CD14-positive monocyte (primary cell): Measurements from ENCODE around the gene ZNF415. TPM values are rescaled to one million over a fixed set of nuclear protein-coding genes. Genes with fewer than 3 reads are reported as not detected.

Experiments used
- DNase-seq, 3 donors: peaks; one replicate each; pipeline ENCODE4 v3.0.0-alpha.2; 2011 to 2022
- H2AFZ ChIP-seq: 2 replicates; pipeline ENCODE4 v1.6.0; 2012; ENCODE audit warnings: mild to moderate bottlenecking, low read depth, low read length, inconsistent platforms; ENCODE audit not compliant: insufficient read depth, poor library complexity, severe bottlenecking
- H3K27ac ChIP-seq, 2 donors: 1 replicate in 1 of 2; 2 replicates in 1 of 2; pipeline ENCODE4 v1.5.1; 2012 to 2013; ENCODE audit warnings: low read length in 2 of 2, control low read depth in 1 of 2, inconsistent platforms in 1 of 2, low read depth in 1 of 2, mild to moderate bottlenecking in 1 of 2
- H3K27me3 ChIP-seq, 2 donors: one replicate each; pipeline versions ENCODE4 v1.6.0 to v1.6.1; 2011 to 2013; ENCODE audit warnings: low read length in 2 of 2; ENCODE audit not compliant: control insufficient read depth in 2 of 2, insufficient read depth in 2 of 2
- H3K36me3 ChIP-seq, 2 donors: replicated peaks in 1 of 2; 1 replicate in 1 of 2; 2 replicates in 1 of 2; pipeline versions ENCODE4 v1.5.1 to v1.6.1; 2012 to 2013; ENCODE audit warnings: low read length in 2 of 2, control low read depth in 1 of 2, inconsistent platforms in 1 of 2, mild to moderate bottlenecking in 1 of 2; ENCODE audit not compliant: insufficient read depth in 2 of 2, control insufficient read depth in 1 of 2
- H3K4me1 ChIP-seq, 2 donors: 1 replicate in 1 of 2; 2 replicates in 1 of 2; pipeline versions ENCODE4 v1.5.1 to v1.6.1; 2012 to 2013; ENCODE audit warnings: low read length in 2 of 2, control low read depth in 1 of 2, inconsistent platforms in 1 of 2, mild to moderate bottlenecking in 1 of 2, moderate library complexity in 1 of 2; ENCODE audit not compliant: insufficient read depth in 2 of 2, control insufficient read depth in 1 of 2
- H3K4me2 ChIP-seq: replicated peaks from 2 replicates; pipeline ENCODE3; 2012; ENCODE audit warnings: low read length, moderate library complexity, mild to moderate bottlenecking; ENCODE audit not compliant: poor library complexity, severe bottlenecking; ENCODE audit errors: extremely low read depth
- H3K4me3 ChIP-seq, 3 experiments: fragments of 200-600 bp in 1 of 3; sonication (generic) in 1 of 3; replicated peaks in 1 of 3; 1 replicate in 2 of 3; 2 replicates in 1 of 3; pipeline ENCODE4 v1.5.1; 2011 to 2013; ENCODE audit warnings: low read length in 3 of 3, mild to moderate bottlenecking in 3 of 3, control low read depth in 2 of 3, low read depth in 2 of 3, inconsistent platforms in 1 of 3, moderate library complexity in 1 of 3
- H3K79me2 ChIP-seq: 2 replicates; pipeline ENCODE4 v1.6.0; 2012; ENCODE audit warnings: mild to moderate bottlenecking, control low read depth, inconsistent platforms, low read length, moderate library complexity; ENCODE audit not compliant: insufficient read depth
- H3K9ac ChIP-seq: 2 replicates; pipeline ENCODE4 v1.6.0; 2017; ENCODE audit warnings: low read length, mild to moderate bottlenecking; ENCODE audit not compliant: insufficient read depth, poor library complexity, severe bottlenecking
- H3K9me3 ChIP-seq, 2 donors: replicated peaks in 1 of 2; 1 replicate in 1 of 2; 2 replicates in 1 of 2; pipeline versions ENCODE4 v1.5.1 to v1.6.1; 2012 to 2013; ENCODE audit warnings: low read length in 2 of 2, control low read depth in 1 of 2; ENCODE audit not compliant: control insufficient read depth in 1 of 2, insufficient read depth in 1 of 2
- H4K20me1 ChIP-seq: 2 replicates; pipeline ENCODE4 v1.6.0; 2012; ENCODE audit warnings: mild to moderate bottlenecking, low read length, control low read depth, moderate library complexity; ENCODE audit not compliant: insufficient read depth
- H3K27ac Mint-ChIP-seq, 7 donors: one replicate each; pipeline ENCODE4 v1.8.0; 2020; ENCODE audit warnings: mild to moderate bottlenecking in 7 of 7, mixed read lengths in 7 of 7, moderate library complexity in 6 of 7, inconsistent platforms in 2 of 7
- H3K27me3 Mint-ChIP-seq, 3 donors: one replicate each; pipeline ENCODE4 v1.8.0; 2021 to 2022; ENCODE audit warnings: low read depth in 3 of 3, mild to moderate bottlenecking in 3 of 3, mixed read lengths in 3 of 3, moderate library complexity in 3 of 3, inconsistent platforms in 1 of 3
- H3K36me3 Mint-ChIP-seq, 2 donors: one replicate each; pipeline ENCODE4 v1.8.0; 2020; ENCODE audit warnings: mixed read lengths in 2 of 2, inconsistent platforms in 1 of 2, mild to moderate bottlenecking in 1 of 2
- H3K4me1 Mint-ChIP-seq: one replicate; pipeline ENCODE4 v1.8.0; 2020; ENCODE audit warnings: mild to moderate bottlenecking, mixed read lengths
- H3K4me3 Mint-ChIP-seq, 2 donors: one replicate each; pipeline ENCODE4 v1.8.0; 2020; ENCODE audit warnings: mild to moderate bottlenecking in 2 of 2, mixed read lengths in 2 of 2, moderate library complexity in 1 of 2
- H3K9me3 Mint-ChIP-seq, 7 donors: one replicate each; pipeline ENCODE4 v1.8.0; 2020 to 2022; ENCODE audit warnings: mixed read lengths in 7 of 7, mild to moderate bottlenecking in 6 of 7, moderate library complexity in 6 of 7, inconsistent platforms in 2 of 7
- whole genome bisulfite sequencing: methylation state at CpG from one replicate; pipeline ENCODE4 v1.1.5; 2013; ENCODE audit warnings: missing lambda C conversion rate; ENCODE audit not compliant: insufficient coverage; 5-methylcytosine and 5-hydroxymethylcytosine counted together
- intact Hi-C, 2 donors: fragments of 100-400 bp; cut with micrococcal nuclease; formaldehyde crosslinking; loops; one replicate each; pipeline versions ENCODE4 v1.15.0 to v1.15.1; 2023
- polyA plus RNA-seq, 3 donors: library from polyadenylated mRNA; depleted of rRNA in 1 of 3; unstranded in 2 of 3; stranded (reverse) in 1 of 3; fragments of 300-500 nt in 2 of 3; fragments of >200 nt in 1 of 3; fragmentation: Illumina TruSeq in 2 of 3; gene quantifications; 1 replicate in 2 of 3; 2 replicates in 1 of 3; pipeline ENCODE4 v1.2.3, GENCODE V29; 2012 to 2021
- TF ChIP-seq, protein P1 (sequence below): fragments of 200-600 bp; IDR thresholded peaks from one replicate; pipeline ENCODE4 v1.8.0; 2022; ENCODE audit warnings: antibody characterized with exemption, mild to moderate bottlenecking

ZNF415 gene
- polyA plus RNA-seq, 3 donors, result 0.11 to 0.17 TPM; not detected in 1

DNA sequence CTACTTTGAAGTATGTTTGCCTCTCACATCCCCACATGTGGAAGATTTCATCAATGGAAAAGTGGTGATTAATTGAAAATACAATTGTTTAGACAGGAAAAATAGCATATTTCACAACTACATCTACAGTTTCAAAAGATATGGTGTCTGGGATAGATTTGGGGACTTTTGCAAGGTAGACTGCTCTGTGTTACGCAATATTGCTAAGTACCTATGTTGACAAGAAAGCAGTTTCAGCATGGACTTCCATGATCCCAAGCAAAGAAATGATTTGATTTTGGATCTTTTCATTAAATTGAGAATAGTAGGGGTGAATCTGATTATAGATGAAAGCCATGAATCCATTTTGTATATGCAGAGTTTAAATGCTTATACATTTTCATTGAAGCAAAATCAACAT, 40.0 kb downstream of the ZNF415 start:
- Histone ChIP-seq H3K4me2 (no peak overlapping the region), H3K27me3 (no peaks in the 10 kb centered on the region), H3K4me3 (no peak overlapping the region), H2AFZ (no peak overlapping the region), H4K20me1 (no peaks in the 10 kb centered on the region), H3K4me1 (no peaks in the 10 kb centered on the region), H3K79me2 (peaks cover 6% of the 10 kb centered on the region), H3K36me3 (peaks cover 39 to 74% of the 10 kb centered on the region in 2 donors), H3K9ac (no peak overlapping the region), H3K27ac (no peak overlapping the region), H3K9me3 (peaks cover 0 to 8% of the 10 kb centered on the region in 2 donors)
- intact Hi-C loops, result no loop called here
- no peak overlapping the region for H3K4me3 Mint-ChIP-seq
- WGBS, result 50% methylated on average over 1 of the region's 1 CpG
- H3K27me3 Mint-ChIP-seq, result peaks cover 0 to 1% (median 0%) of the 10 kb centered on the region in 3 donors
- H3K27ac Mint-ChIP-seq, result no peak overlapping the region
- DNase-seq, result no peak
- peaks cover 1 to 24% (median 14%) of the 10 kb centered on the region in 7 donors for H3K9me3 Mint-ChIP-seq
- peaks cover 64 to 81% of the 10 kb centered on the region in 2 donors for H3K36me3 Mint-ChIP-seq
- TF ChIP-seq, protein P1, sequence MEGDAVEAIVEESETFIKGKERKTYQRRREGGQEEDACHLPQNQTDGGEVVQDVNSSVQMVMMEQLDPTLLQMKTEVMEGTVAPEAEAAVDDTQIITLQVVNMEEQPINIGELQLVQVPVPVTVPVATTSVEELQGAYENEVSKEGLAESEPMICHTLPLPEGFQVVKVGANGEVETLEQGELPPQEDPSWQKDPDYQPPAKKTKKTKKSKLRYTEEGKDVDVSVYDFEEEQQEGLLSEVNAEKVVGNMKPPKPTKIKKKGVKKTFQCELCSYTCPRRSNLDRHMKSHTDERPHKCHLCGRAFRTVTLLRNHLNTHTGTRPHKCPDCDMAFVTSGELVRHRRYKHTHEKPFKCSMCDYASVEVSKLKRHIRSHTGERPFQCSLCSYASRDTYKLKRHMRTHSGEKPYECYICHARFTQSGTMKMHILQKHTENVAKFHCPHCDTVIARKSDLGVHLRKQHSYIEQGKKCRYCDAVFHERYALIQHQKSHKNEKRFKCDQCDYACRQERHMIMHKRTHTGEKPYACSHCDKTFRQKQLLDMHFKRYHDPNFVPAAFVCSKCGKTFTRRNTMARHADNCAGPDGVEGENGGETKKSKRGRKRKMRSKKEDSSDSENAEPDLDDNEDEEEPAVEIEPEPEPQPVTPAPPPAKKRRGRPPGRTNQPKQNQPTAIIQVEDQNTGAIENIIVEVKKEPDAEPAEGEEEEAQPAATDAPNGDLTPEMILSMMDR, result no peak
- no peaks in the 10 kb centered on the region for H3K4me1 Mint-ChIP-seq

DNA sequence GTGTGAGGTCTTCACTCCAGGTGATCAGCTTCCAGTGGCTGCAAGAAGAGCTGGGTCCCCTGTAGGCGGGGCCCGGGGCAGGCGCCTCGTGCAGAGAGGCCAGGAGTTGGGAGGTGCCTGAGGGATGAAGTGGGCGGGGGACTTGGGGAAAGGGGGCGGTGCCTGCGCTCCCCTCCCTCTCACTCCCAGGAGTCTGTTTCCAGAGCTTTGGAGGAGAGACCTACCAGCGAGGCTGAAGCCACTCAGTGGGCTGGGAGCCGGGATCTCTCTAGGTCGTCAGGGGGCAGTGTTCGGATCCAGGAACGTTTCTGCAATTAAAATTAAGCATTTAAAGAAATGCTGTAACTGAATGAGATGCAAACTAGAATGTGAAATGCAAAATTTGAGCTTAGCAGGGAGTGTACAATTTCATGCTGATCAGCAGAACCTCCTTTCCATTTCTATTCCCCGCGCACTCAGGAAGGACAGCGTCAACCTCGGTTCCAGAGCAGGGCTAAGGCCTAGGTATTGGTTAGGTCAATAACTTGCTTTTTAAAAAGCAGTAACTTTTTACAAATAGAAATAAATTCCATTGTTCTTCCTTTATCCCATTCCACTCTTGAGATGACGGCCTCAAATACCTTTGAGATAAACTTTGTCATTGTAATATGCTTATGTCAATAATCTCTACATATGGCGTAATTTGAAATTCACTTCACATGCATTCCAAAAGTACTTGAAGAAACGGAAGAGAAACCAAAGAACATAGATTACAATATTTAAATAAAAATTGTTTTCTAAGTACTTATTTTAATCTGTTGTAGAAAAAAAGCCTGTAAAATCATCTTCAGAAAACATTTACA, 41.1 kb downstream of the ZNF415 start:
- H3K27me3 Mint-ChIP-seq, result peaks cover 0 to 1% (median 0%) of the 10 kb centered on the region in 3 donors
- peaks cover 65 to 82% of the 10 kb centered on the region in 2 donors for H3K36me3 Mint-ChIP-seq
- Histone ChIP-seq H2AFZ (no peak overlapping the region), H3K4me1 (no peaks in the 10 kb centered on the region), H3K36me3 (peaks cover 44 to 77% of the 10 kb centered on the region in 2 donors), H4K20me1 (no peaks in the 10 kb centered on the region), H3K27ac (no peak overlapping the region), H3K9me3 (peaks cover 0 to 7% of the 10 kb centered on the region in 2 donors), H3K9ac (no peak overlapping the region), H3K27me3 (no peaks in the 10 kb centered on the region), H3K79me2 (no peaks in the 10 kb centered on the region), H3K4me2 (no peak overlapping the region), H3K4me3 (no peak overlapping the region)
- TF ChIP-seq, protein P1, result no peak
- no peaks in the 10 kb centered on the region for H3K4me1 Mint-ChIP-seq
- no peak overlapping the region for H3K27ac Mint-ChIP-seq
- H3K4me3 Mint-ChIP-seq, result no peak overlapping the region
- WGBS, result 100% methylated on average over 6 of the region's 19 CpGs
- peaks cover 1 to 21% (median 12%) of the 10 kb centered on the region in 7 donors for H3K9me3 Mint-ChIP-seq
- DNase-seq, result no peak
- intact Hi-C loops, result no loop called here
